A673 (cell line): ENCODE results near the gene SLIT1. TPM values are rescaled to one million over a fixed set of nuclear protein-coding genes. Genes with fewer than 3 reads are reported as not detected.

Experiments
- BruUV-seq: library from RNA; stranded (reverse); fragments of 400-500 nt; replicated peaks from 2 replicates; lab custom pipeline; 2021; lab: Mats Ljungman, UMichigan
- CTCF ChIA-PET: fragments of 300-600 bp; sonication (Branson Sonifier 250); formaldehyde crosslinking; loops from one replicate; lab custom pipeline; 2022; ENCODE audit warnings: antibody characterized with exemption; lab: Charles Lee
- POLR2A ChIA-PET: fragments of 300-600 bp; sonication (Branson Sonifier 250); formaldehyde crosslinking; loops from one replicate; lab custom pipeline; 2022; ENCODE audit warnings: antibody characterized with exemption; ENCODE audit not compliant: low non-redundant PET; lab: Charles Lee
- DNase-seq: peaks from one replicate; pipeline ENCODE4 v3.0.0-alpha.2; 2015; ENCODE audit warnings: low spot score
- H3K27ac ChIP-seq: fragments of 200-600 bp; sonication (generic); 2 replicates; pipeline ENCODE4 v1.5.1; 2016; ENCODE audit warnings: mixed run types, low read depth, mild to moderate bottlenecking, mixed read lengths, antibody characterized with exemption, low read length; ENCODE audit not compliant: poor library complexity, severe bottlenecking
- H3K27me3 ChIP-seq: fragments of 200-600 bp; sonication (generic); replicated peaks from 2 replicates; pipeline ENCODE4 v1.6.1; 2017; ENCODE audit warnings: mixed run types, low read depth, mild to moderate bottlenecking, mixed read lengths, antibody characterized with exemption, low read length; ENCODE audit not compliant: insufficient read depth, poor library complexity
- H3K36me3 ChIP-seq: fragments of 200-600 bp; sonication (generic); 2 replicates; pipeline ENCODE4 v1.6.1; 2016; ENCODE audit warnings: mixed run types, mild to moderate bottlenecking, mixed read lengths, antibody characterized with exemption, low read length; ENCODE audit not compliant: insufficient read depth, poor library complexity, severe bottlenecking
- H3K4me1 ChIP-seq: fragments of 200-600 bp; sonication (generic); 2 replicates; pipeline ENCODE4 v1.6.1; 2017; ENCODE audit warnings: mixed run types, mild to moderate bottlenecking, mixed read lengths, antibody characterized with exemption, low read length; ENCODE audit not compliant: insufficient read depth, poor library complexity, severe bottlenecking
- H3K4me3 ChIP-seq: fragments of 200-600 bp; sonication (generic); 2 replicates; pipeline ENCODE4 v1.5.1; 2016; ENCODE audit warnings: low read depth, mixed run types, mild to moderate bottlenecking, mixed read lengths, low read length; ENCODE audit not compliant: poor library complexity, severe bottlenecking
- H3K9me3 ChIP-seq: fragments of 200-600 bp; sonication (generic); 2 replicates; pipeline ENCODE4 v1.6.1; 2016; ENCODE audit warnings: mixed run types, low read depth, mild to moderate bottlenecking, mixed read lengths, antibody characterized with exemption, low read length; ENCODE audit not compliant: poor library complexity, severe bottlenecking
- EZH2 ChIP-seq: fragments of 200-600 bp; sonication (generic); IDR thresholded peaks from 2 replicates; pipeline ENCODE4 v1.6.1; 2017; ENCODE audit warnings: borderline replicate concordance, low read depth, mild to moderate bottlenecking, mixed read lengths, antibody characterized with exemption, low read length; ENCODE audit not compliant: poor library complexity, severe bottlenecking
- intact Hi-C: fragments of 100-400 bp; cut with micrococcal nuclease; formaldehyde crosslinking; loops from one replicate; pipeline ENCODE4 v1.10.0; 2022; ENCODE audit not compliant: unreplicated experiment
- total RNA-seq: library from RNA; stranded (reverse); gene quantifications from 2 replicates; pipeline ENCODE4 v1.2.3, GENCODE V29; 2021
- TF ChIP-seq, protein P1 (sequence below): fragments of 300-800, 200-600 bp; sonication (generic); conservative IDR thresholded peaks from 2 replicates; pipeline ENCODE4 v1.5.1; 2017; ENCODE audit warnings: low read depth, mild to moderate bottlenecking, antibody characterized with exemption, low read length, moderate library complexity, mixed read lengths

Gene SLIT1
- total RNA-seq, 1 experiment from 2014 or later = 0.43 TPM

DNA sequence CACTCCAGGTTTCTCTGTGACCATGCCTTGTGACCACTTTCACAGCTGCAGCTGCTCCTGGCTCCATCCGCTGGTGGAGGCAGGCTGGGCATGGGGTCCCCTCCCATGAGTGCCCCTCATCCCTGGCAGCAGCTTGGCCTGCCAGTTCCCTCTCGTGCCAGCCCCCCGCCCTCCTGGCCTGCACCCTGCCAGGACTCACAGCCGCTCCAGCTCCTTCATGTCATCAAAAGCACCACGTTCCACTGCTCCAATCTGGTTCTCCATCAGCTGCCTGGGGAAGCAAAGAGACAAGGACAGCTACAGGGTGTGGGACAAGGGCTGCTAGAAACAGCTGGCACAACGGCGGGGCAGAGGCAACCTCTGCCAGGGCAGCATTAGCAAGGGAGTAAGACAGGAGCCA, 22.6 kb downstream of the SLIT1 start:
- POLR2A ChIA-PET = no interaction called here
- intact Hi-C loops = no loop called here
- H3K36me3 ChIP-seq = no peaks in the 10 kb centered on the region
- H3K9me3 ChIP-seq = no peaks in the 10 kb centered on the region
- DNase-seq = no peak
- peak overlapping the region; percentile 32 for H3K27ac ChIP-seq
- no peak for TF ChIP-seq EZH2
- TF ChIP-seq, protein P1, sequence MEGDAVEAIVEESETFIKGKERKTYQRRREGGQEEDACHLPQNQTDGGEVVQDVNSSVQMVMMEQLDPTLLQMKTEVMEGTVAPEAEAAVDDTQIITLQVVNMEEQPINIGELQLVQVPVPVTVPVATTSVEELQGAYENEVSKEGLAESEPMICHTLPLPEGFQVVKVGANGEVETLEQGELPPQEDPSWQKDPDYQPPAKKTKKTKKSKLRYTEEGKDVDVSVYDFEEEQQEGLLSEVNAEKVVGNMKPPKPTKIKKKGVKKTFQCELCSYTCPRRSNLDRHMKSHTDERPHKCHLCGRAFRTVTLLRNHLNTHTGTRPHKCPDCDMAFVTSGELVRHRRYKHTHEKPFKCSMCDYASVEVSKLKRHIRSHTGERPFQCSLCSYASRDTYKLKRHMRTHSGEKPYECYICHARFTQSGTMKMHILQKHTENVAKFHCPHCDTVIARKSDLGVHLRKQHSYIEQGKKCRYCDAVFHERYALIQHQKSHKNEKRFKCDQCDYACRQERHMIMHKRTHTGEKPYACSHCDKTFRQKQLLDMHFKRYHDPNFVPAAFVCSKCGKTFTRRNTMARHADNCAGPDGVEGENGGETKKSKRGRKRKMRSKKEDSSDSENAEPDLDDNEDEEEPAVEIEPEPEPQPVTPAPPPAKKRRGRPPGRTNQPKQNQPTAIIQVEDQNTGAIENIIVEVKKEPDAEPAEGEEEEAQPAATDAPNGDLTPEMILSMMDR = no peak
- no peak overlapping the region for H3K4me3 ChIP-seq
- CTCF ChIA-PET = no interaction called here
- no peaks in the 10 kb centered on the region for H3K27me3 ChIP-seq
- peaks cover 10% of the 10 kb centered on the region for H3K4me1 ChIP-seq
- BruUV-seq = no TSS peak

DNA sequence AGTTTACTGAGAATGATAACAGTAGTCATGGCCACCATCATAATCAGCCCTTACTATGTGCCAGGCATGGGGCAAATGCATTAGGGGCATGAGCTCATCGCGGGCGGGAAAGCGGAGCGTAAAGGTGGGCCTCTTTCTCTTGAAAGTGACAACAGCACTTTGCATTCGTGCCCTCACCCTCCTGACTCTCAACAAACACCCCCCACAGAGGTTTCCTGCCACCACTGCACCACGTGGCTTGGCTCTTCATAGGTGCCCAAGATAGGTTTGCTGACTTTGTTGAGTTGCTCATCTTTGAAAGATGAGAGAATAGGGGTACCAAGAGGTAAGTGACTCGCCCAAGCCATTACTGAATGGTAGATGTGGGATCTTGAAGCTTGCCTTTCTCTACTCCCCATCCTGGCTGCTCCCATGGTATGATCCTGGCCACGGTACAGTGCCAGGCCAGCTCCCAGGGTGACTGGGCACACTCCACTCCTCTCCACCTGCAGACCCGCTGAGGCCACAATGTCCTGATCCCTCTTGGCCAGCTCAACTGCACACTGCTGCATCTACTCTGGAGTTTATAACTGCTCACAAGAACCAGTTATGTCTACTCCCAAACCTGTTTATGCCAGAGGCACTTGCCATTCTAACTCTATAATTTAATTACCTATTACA, 26.0 kb downstream of the SLIT1 start:
- Histone ChIP-seq H3K27me3 (no peaks in the 10 kb centered on the region), H3K36me3 (no peaks in the 10 kb centered on the region), H3K4me3 (no peak overlapping the region), H3K9me3 (no peaks in the 10 kb centered on the region), H3K4me1 (peaks cover 10% of the 10 kb centered on the region), H3K27ac (no peak overlapping the region)
- ChIA-PET POLR2A (no interaction called here), CTCF (no interaction called here)
- no peak for DNase-seq
- BruUV-seq = no TSS peak
- intact Hi-C loops = no loop called here
- no peak for TF ChIP-seq EZH2
- TF ChIP-seq, protein P1 = no peak

DNA sequence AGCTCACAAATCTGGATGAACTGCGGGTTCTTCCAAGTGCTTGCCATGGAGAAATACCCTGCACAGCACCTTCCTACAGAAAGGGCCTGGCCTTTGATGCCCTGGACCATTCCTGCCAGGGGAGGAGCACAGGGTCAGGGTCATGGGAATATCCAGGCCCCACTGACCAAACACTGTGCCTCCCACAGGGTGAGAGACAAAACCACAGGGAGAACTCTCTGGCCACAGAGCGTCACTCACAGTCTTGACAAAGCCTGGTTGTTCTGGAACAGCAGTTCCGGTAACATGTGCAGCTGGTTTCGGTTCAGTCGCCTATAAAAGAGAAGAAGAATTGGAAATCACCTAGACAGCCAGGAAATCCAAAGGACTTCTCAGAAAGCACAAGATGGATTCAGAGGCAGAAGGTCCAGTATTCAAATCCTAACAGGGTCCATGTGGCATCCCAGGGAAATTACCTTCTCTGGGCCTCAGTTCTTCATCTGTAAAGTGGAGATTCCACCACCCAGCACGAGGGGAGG, 28.1 kb downstream of the SLIT1 start:
- ChIA-PET POLR2A (no interaction called here), CTCF (interaction anchor here (0.6 kb wide), 1 partner anchor 13 kb away, joined by 5 read pairs; no protein-coding TSS in a partner anchor)
- Histone ChIP-seq H3K4me3 (no peak overlapping the region), H3K4me1 (peaks cover 2% of the 10 kb centered on the region), H3K9me3 (no peaks in the 10 kb centered on the region), H3K27ac (no peak overlapping the region), H3K36me3 (no peaks in the 10 kb centered on the region), H3K27me3 (no peaks in the 10 kb centered on the region)
- no peak for DNase-seq
- intact Hi-C loops = no loop called here
- BruUV-seq = no TSS peak
- no peak for TF ChIP-seq EZH2
- TF ChIP-seq, protein P1 = no peak
